HEK293 (cell line): ENCODE data around the gene GPR15.

Source experiments
- ATF2 ChIP-seq: fragments of 450-650 bp; formaldehyde crosslinking; IDR thresholded peaks from 2 replicates; pipeline ENCODE4 v1.5.1; 2016; ENCODE audit warnings: missing biosample characterization, missing genetic modification characterization, low read depth
- CTCF ChIP-seq: fragments of 450-650 bp; formaldehyde crosslinking; IDR thresholded peaks from 2 replicates; pipeline ENCODE4 v1.5.1; 2016; ENCODE audit warnings: missing biosample characterization, missing genetic modification characterization
- MYNN ChIP-seq: fragments of 450-650 bp; formaldehyde crosslinking; IDR thresholded peaks from 2 replicates; pipeline ENCODE4 v1.5.1; 2016; ENCODE audit warnings: missing biosample characterization, missing genetic modification characterization, borderline replicate concordance
- ZNF623 ChIP-seq: fragments of 450-650 bp; formaldehyde crosslinking; IDR thresholded peaks from 2 replicates; pipeline ENCODE4 v1.5.1; 2016; ENCODE audit warnings: missing biosample characterization, missing genetic modification characterization
- ZNF707 ChIP-seq: fragments of 450-650 bp; formaldehyde crosslinking; IDR thresholded peaks from 2 replicates; pipeline ENCODE4 v1.5.1; 2016; ENCODE audit warnings: missing biosample characterization, missing genetic modification characterization
- TF ChIP-seq, protein P1 (sequence below): fragments of 450-650 bp; formaldehyde crosslinking; IDR thresholded peaks from 2 replicates; pipeline ENCODE4 v1.5.1; 2016; ENCODE audit warnings: missing biosample characterization, missing genetic modification characterization
- TF ChIP-seq, protein P2 (sequence below): fragments of 450-650 bp; formaldehyde crosslinking; IDR thresholded peaks from 2 replicates; pipeline ENCODE4 v1.5.1; 2017; ENCODE audit warnings: missing biosample characterization, missing genetic modification characterization

DNA sequence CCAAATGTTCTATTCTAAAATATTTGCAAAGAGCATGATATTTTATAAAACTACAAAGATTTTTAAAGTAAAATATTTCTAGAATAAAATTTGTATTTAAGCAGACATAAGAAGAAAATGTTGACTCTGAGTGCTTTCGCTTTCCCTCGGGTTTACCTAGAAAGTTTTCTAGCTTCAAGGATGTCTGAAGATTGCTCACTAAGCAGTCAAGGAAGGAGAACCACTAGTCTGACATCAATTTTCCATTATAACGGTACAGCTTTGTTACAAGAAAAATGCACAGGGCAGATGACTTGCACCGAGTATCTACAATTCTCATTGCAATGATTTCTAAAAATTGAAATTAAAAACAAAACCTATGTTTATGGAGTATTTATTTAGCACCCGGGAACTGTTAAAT, 14.2 kb downstream of the GPR15 start:
- TF ChIP-seq CTCF (tag by site-specific recombination) (no peak), ATF2 (tag by site-specific recombination) (no peak), ZNF623 (tag by site-specific recombination) (no peak), MYNN (tag by site-specific recombination) (no peak), ZNF707 (tag by site-specific recombination) (no peak)
- TF ChIP-seq, protein P1, sequence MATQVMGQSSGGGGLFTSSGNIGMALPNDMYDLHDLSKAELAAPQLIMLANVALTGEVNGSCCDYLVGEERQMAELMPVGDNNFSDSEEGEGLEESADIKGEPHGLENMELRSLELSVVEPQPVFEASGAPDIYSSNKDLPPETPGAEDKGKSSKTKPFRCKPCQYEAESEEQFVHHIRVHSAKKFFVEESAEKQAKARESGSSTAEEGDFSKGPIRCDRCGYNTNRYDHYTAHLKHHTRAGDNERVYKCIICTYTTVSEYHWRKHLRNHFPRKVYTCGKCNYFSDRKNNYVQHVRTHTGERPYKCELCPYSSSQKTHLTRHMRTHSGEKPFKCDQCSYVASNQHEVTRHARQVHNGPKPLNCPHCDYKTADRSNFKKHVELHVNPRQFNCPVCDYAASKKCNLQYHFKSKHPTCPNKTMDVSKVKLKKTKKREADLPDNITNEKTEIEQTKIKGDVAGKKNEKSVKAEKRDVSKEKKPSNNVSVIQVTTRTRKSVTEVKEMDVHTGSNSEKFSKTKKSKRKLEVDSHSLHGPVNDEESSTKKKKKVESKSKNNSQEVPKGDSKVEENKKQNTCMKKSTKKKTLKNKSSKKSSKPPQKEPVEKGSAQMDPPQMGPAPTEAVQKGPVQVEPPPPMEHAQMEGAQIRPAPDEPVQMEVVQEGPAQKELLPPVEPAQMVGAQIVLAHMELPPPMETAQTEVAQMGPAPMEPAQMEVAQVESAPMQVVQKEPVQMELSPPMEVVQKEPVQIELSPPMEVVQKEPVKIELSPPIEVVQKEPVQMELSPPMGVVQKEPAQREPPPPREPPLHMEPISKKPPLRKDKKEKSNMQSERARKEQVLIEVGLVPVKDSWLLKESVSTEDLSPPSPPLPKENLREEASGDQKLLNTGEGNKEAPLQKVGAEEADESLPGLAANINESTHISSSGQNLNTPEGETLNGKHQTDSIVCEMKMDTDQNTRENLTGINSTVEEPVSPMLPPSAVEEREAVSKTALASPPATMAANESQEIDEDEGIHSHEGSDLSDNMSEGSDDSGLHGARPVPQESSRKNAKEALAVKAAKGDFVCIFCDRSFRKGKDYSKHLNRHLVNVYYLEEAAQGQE (tag by site-specific recombination): no peak
- TF ChIP-seq, protein P2, sequence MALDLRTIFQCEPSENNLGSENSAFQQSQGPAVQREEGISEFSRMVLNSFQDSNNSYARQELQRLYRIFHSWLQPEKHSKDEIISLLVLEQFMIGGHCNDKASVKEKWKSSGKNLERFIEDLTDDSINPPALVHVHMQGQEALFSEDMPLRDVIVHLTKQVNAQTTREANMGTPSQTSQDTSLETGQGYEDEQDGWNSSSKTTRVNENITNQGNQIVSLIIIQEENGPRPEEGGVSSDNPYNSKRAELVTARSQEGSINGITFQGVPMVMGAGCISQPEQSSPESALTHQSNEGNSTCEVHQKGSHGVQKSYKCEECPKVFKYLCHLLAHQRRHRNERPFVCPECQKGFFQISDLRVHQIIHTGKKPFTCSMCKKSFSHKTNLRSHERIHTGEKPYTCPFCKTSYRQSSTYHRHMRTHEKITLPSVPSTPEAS (tag by site-specific recombination): no peak
